Small intestine (tissue), 7 donors: ENCODE results near the gene GNAQ. TPM values are rescaled to one million over a fixed set of nuclear protein-coding genes. Genes with fewer than 3 reads are reported as not detected.

Experiments
- DNase-seq, 2 donors: peaks; one replicate each; pipeline versions ENCODE4 v3.0.0 to v3.0.0-alpha.2; 2013
- FAIRE-seq: peaks from 2 replicates; lab custom pipeline; 2012; peaks lifted over from hg19 to GRCh38; lab: Jason Lieb, UNC
- H3K27ac ChIP-seq, 3 donors: one replicate each; pipeline ENCODE4 v1.5.1; 2013; ENCODE audit warnings: low read length in 2 of 3, mild to moderate bottlenecking in 2 of 3, control low read depth in 1 of 3, inconsistent platforms in 1 of 3, low read depth in 1 of 3, moderate library complexity in 1 of 3
- H3K27me3 ChIP-seq, 3 donors: one replicate each; pipeline ENCODE4 v1.6.1; 2013; ENCODE audit warnings: low read length in 3 of 3, inconsistent platforms in 1 of 3; ENCODE audit not compliant: control insufficient read depth in 3 of 3, insufficient read depth in 3 of 3
- H3K36me3 ChIP-seq, 3 donors: one replicate each; pipeline ENCODE4 v1.6.1; 2013; ENCODE audit warnings: low read length in 3 of 3, inconsistent platforms in 1 of 3, low read depth in 1 of 3, mild to moderate bottlenecking in 1 of 3, moderate library complexity in 1 of 3; ENCODE audit not compliant: control insufficient read depth in 3 of 3, insufficient read depth in 2 of 3
- H3K4me1 ChIP-seq, 3 donors: one replicate each; pipeline ENCODE4 v1.6.1; 2013; ENCODE audit warnings: low read length in 2 of 3, inconsistent platforms in 1 of 3, low read depth in 1 of 3, mild to moderate bottlenecking in 1 of 3, moderate library complexity in 1 of 3; ENCODE audit not compliant: control insufficient read depth in 3 of 3, insufficient read depth in 2 of 3
- H3K4me3 ChIP-seq, 3 donors: one replicate each; pipeline ENCODE4 v1.5.1; 2013; ENCODE audit warnings: low read length in 3 of 3, control low read depth in 1 of 3, inconsistent platforms in 1 of 3, low read depth in 1 of 3, mild to moderate bottlenecking in 1 of 3, moderate library complexity in 1 of 3
- H3K9me3 ChIP-seq, 2 donors: one replicate each; pipeline ENCODE4 v1.6.1; 2013; ENCODE audit warnings: low read depth in 1 of 2, low read length in 1 of 2; ENCODE audit not compliant: control insufficient read depth in 2 of 2, insufficient read depth in 1 of 2
- WGBS, 3 donors: extraction: QIAGEN DNeasy Blood & Tissue Kit; methylation state at CpG; one replicate each; pipeline ENCODE4 v1.1.7; 2013; 5-methylcytosine and 5-hydroxymethylcytosine counted together
- polyA plus RNA-seq, 4 donors: library from polyadenylated mRNA; stranded (reverse) in 3 of 4; unstranded in 1 of 4; fragments of 200-250 nt in 3 of 4; fragments of 120-200 nt in 1 of 4; gene quantifications; one replicate each; pipeline versions ENCODE4 v1.2.1 to v1.2.3, GENCODE V29; 2013
- donor health status: healthy with polysubstance abuse.
- donor health status: control.
- donor health status: control.
- donor health status: Bipolar disorder and iron deficiency.
- donor health status: healthy.

GNAQ gene
- polyA plus RNA-seq, 4 donors: 10.0 to 32.3 (median 15.6) TPM

DNA sequence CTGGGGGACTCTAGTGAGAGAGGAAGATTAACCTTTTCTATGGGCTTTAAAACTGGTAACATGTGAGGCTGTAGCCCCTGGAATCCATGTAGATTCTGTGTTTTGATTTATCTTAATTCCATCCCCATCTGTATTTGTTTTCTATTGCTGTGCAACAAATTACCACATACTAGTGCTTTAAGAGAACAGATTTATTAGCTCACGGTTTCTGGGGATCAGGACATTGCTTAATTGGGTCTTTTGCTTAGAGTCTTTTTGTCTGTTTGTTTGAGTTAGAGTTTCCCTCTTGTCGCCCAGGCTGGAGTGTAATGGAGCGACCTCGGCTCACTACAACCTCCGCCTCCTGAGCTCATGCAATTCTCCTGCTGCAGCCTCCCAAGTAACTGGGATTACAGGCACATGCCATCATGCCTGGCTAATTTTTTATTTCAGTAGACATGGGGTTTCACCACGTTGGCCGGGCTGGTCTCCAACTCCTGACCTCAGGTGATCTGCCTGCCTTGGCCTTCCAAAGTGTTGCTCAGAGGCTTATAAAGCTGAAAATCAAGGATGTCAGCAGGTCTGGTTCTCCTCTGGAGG is 353.6 kb downstream of the GNAQ start:
- DNase-seq (no peak), FAIRE-seq (no peak)
- WGBS, 3 donors: 69 to 81% (median 79%) methylated on average over 7 of the region's 7 CpGs
- H3K9me3 ChIP-seq: no peaks in the 10 kb centered on the region
- H3K27me3 ChIP-seq: no peaks in the 10 kb centered on the region
- H3K4me1 ChIP-seq: no peaks in the 10 kb centered on the region
- no peak overlapping the region for H3K4me3 ChIP-seq
- H3K36me3 ChIP-seq: no peaks in the 10 kb centered on the region
- no peak overlapping the region for H3K27ac ChIP-seq

DNA sequence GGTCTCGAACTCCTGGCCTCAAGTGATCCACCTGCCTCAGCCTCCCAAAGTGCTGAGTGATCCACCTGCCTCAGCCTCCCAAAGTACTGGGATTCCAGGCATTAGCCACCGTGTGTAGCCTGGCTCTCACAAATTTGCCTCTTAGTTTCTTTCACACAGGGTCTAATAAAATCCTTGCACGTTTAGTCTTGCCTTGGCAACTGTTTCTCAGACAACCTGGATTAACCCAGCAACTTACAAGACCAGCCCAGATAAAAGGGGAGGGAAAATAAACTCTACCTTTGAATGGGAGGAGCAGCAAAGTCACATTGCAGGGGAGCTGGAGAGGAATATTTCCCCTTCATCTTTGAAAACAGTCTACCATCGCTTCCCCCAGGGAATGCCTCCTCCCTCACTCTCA is 354.2 kb downstream of the GNAQ start:
- FAIRE-seq: no peak
- no peak overlapping the region for H3K27ac ChIP-seq
- WGBS, 3 donors: 61 to 69% (median 66%) methylated on average over 4 of the region's 4 CpGs
- H3K4me1 ChIP-seq: no peaks in the 10 kb centered on the region
- no peaks in the 10 kb centered on the region for H3K9me3 ChIP-seq
- H3K36me3 ChIP-seq: no peaks in the 10 kb centered on the region
- no peaks in the 10 kb centered on the region for H3K27me3 ChIP-seq
- peak in 1 of 2 donors; percentile 5 for DNase-seq
- H3K4me3 ChIP-seq: no peak overlapping the region

DNA sequence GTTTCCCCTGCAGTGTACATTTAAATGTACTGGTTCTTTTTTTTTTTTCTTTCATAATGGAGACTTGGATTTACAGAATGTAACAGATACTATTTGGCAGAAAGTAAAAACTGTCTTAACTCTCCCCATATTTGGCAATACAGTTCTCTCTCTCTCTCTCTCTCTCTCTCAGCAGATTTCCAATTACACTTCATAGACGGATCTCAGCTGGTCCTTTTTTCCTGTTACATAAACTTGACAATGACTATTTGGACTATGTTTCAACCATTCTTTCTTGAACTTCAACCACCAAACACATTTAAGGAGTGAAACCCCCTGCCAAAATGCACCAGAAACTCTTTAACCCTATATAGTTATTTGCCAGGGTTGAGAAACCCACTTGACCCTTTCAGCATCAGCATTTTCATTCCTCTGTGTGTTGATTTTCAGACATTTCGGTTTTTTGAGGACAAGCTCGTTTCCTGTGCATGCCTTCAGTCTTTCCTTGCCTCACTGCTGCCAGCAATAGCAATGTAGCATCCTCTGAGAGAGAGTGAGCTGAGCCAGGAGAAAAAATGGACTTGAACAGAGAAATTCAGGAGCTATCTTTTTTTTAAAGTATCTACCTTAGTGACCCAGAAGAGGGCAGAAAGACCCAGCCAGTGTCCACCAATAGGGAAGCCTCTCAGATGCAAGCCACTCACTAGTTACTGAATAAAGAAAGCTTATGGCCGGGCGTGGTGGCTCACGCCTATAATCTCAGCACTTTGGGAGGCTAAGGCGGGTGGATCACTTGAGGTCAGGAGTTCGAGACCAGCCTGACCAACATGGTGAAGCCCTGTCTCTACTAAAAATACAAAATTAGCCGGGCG is 357.4 kb downstream of the GNAQ start:
- no peaks in the 10 kb centered on the region for H3K27me3 ChIP-seq
- whole genome bisulfite sequencing, 3 donors: 74 to 80% (median 77%) methylated on average over 10 of the region's 10 CpGs
- no peak overlapping the region for H3K4me3 ChIP-seq
- no peaks in the 10 kb centered on the region for H3K36me3 ChIP-seq
- H3K9me3 ChIP-seq: no peaks in the 10 kb centered on the region
- H3K4me1 ChIP-seq: no peaks in the 10 kb centered on the region
- FAIRE-seq (no peak), DNase-seq (no peak)
- H3K27ac ChIP-seq: no peak overlapping the region

DNA sequence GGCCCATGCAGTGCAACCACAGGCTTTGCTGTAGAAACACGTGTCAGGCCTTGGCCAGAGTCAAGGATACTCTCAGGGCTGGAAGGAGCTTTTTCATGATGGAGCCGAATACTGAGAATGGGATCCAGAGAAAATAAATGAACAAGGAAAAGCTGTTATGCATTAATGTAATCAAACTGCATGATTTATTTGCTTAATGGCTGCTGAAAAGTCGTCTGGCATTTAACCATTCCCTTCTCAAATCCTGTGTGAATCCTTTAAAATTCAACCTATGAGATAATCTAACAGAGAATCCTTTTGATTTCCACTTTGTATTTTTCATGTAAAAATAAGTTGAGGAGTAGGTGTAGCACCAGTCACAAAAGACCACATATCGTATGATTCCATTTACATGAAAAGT is 359.4 kb downstream of the GNAQ start:
- H3K9me3 ChIP-seq: no peaks in the 10 kb centered on the region
- no peaks in the 10 kb centered on the region for H3K4me1 ChIP-seq
- FAIRE-seq (no peak), DNase-seq (no peak)
- no peak overlapping the region for H3K4me3 ChIP-seq
- no peak overlapping the region for H3K27ac ChIP-seq
- H3K36me3 ChIP-seq: no peaks in the 10 kb centered on the region
- H3K27me3 ChIP-seq: no peaks in the 10 kb centered on the region
- 62 to 68% (median 68%) methylated on average over 4 of the region's 4 CpGs for WGBS, 3 donors

DNA sequence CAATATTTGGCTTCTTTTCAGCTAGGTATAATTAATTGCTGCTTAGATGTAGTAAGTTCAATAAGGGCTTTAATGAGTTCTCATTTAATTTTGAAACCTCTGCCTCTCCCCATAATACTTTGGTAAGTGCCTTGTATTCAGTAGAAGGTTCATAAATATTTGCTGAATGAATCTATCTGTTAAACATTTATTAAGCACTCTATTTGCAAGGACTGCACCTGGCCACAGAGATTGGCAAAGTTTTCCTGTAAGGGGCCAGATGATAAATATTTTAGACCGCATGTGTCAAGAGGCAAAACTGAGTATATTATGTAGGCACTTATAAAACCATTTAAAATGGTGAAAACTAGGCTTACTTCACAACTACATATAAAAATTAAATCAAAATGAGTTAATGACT is 364.5 kb downstream of the GNAQ start:
- FAIRE-seq (no peak), DNase-seq (no peak)
- H3K27ac ChIP-seq: no peak overlapping the region
- H3K36me3 ChIP-seq: no peaks in the 10 kb centered on the region
- H3K9me3 ChIP-seq: no peaks in the 10 kb centered on the region
- 23 to 61% (median 41%) methylated on average over 1 of the region's 1 CpG for WGBS, 3 donors
- H3K4me1 ChIP-seq: peaks cover 0 to 6% (median 0%) of the 10 kb centered on the region in 3 donors
- no peaks in the 10 kb centered on the region for H3K27me3 ChIP-seq
- H3K4me3 ChIP-seq: no peak overlapping the region

Other genes starting within 250 kb of the GNAQ start
- 10 to 100 TPM in 1 of 4 donors, 1 to 10 TPM in 2, under 1 TPM in 1; 0.81 to 14.9 (median 5.7) TPM for gene CEP78, start 204.3 kb upstream of the GNAQ start, polyA plus RNA-seq